OCI-M2 (cell line): ENCODE measurements around the gene RHBDL3.

Source experiments
- DNase-seq: peaks from one replicate; lab custom pipeline; 2025; ENCODE audit not compliant: unreplicated experiment; lab: John Stamatoyannopoulos, UW

The RHBDL3 gene

GRCh38 chr17:32266389-32267301, 1.0 kb downstream of the RHBDL3 start:
- DNase-seq, result no peak

DNA sequence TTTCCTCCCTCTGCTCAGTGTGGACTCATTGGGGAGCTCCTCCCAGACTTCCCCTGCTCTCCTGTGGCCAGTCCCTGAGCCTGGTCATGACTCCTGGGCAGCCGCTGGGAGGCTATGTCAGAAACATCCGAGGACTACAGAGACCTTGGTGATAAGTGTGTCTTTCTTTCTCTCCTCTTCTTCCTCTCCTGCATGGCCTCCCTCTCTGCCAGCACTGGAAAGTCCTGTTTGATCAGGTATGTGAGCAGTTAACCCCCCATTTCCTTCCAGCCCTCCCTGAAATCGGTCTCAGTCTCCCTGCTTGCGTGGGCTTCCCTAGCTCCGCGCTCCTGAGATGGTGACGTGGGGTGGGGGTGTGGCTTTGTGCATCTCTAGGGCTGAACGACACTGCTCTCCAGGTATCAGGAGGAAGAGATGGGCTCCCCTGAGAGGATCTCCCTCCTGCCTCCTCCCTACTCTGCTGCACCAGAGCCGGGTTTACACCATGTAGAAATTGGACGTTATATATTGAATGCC, 2.1 kb downstream of the RHBDL3 start:
- DNase-seq, result no peak

DNA sequence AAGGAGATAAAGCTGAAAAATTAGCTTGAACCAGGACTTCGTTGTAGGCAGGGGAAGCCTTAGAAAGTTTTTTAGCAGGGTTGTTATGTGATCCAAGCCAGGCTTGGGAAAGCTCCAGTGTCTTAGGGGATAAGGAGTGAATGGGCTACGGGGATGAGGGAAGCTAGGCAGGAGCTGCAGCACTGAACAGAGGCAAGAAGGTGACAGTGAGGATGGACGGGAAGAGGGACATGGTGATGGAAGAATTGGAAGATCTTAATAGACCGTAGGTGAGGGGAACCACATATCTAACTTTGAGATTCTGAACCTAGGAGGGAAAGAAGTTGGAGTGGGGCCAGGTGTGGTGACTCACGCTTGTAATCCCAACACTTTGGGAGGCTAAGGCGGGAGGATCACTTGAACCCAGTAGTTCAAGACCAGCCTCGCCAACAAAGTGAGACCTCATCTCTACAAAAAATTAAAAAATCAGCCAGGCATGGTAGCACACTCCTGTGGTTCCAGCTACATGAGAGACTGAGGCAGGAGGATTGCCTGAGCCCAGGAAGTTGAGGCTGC, 3.2 kb downstream of the RHBDL3 start:
- no peak for DNase-seq

DNA sequence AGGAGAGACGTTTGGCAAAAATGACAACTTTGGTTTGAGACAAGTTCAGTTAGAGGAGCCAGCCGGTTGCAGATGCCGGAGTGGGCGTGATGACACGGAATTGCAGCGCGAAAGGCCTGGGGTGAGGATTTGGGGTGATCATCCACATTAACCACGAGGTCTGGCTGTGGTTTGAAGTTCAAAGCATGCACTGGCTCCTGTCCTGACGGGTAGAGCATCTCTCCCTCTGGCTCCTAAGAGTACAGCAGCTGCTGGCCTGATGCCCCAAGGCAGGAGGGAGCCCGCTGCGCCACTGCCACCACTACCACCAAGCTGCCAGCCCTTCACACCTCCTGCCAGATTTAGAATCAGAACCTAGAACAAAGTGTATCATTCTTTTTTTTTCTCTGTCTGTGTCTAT, 3.7 kb downstream of the RHBDL3 start:
- DNase-seq, result no peak

GRCh38 chr17:32271844-32272243, 6.2 kb downstream of the RHBDL3 start:
- no peak for DNase-seq

GRCh38 chr17:32274101-32274500, 8.5 kb downstream of the RHBDL3 start:
- DNase-seq, result no peak

GRCh38 chr17:32274643-32275042, 9.0 kb downstream of the RHBDL3 start:
- DNase-seq, result no peak

DNA sequence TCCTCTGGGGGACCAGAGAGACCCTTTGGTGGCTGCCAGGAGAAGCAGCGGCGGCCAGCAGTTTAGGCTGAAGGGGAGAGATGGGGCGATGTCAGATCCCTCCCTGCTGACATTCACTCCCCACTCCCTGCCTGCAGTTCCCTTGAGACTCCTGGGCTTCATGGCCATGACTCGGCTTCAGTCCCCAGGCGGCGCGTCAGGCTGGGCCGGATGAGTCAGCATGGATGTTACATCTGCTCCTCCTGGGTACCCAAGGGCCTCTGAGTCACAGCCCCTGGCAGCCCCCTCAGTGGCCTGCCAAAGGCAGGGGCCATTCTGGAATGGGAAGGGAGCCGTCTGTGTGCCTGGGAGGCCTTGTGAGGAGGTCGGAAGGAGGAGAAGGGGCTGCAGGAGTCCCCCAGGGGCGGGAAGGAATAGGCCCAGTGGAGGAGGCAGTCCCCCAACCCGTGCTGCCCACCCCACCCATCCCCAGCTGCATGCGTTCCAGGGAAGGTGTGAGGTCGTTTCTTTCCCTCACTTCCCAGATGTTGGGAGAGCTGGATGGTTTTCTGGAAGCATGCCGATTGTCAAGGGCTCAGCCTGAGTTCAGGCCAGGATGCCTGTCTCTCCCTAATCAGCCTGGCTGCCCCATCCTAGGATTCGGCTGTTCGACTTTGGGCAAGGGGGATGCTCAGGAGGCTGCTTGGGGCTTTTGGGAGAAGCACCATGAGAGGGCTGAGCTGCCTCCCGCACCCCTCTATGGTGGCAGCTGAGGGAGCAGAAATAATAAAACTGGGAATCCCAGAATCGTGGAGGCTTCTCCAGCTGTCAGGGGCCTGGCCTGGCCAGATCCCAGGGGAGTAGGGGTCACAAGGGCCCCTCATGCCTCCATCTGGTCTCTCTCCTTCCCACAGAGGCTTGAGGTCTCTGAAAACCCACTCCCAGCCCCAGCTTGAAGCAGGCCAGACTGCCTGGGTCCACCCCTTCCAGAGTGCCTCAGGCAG, 9.7 kb downstream of the RHBDL3 start:
- DNase-seq, result no peak

- DNase-seq, result no peak
Measured at GRCh38 chr17:32276171-32276601, 10.6 kb downstream of the RHBDL3 start.

GRCh38 chr17:32277284-32277683, 11.7 kb downstream of the RHBDL3 start:
- no peak for DNase-seq

GRCh38 chr17:32278815-32279214, 13.2 kb downstream of the RHBDL3 start:
- no peak for DNase-seq

DNA sequence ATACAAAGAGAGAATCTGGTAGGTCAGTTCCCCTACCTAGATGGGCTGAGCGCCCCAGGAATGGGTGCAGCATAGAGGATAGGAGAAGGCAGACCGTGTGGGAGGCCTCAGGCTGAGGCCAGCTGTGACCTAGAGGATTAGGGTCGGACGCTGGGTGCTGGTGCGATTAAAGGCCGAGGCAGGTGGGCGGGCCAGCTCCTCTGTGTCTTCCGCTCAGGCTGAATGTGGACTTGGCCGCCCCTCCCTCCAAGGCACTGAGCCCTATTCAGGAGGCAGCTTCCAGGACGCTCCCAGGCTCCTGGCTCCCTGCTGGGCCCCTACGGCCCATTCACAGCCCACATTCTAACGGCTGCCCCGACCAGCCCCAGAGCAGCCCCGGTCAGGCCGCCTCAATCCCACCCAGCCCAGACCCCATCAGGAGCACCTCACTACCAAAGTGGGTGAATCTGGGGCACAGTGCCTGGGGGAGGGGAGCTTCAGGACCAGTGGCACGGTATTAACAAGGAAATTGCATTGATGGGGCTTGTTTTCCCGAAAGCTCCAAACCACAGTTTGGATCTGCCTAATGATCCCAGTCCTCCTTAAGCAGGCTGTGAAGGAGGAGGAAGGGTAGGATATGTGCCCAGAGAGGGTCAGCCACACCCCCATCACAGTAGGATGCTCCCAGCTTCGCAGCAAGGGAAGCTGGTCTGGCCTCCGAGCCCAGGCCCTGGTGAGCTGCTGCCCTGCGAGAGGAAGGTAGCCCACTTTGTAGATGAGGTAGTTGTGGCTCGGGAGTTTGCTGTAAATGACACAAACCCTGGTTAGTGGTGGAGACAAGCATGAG, 14.5 kb downstream of the RHBDL3 start:
- DNase-seq, result no peak

- no peak for DNase-seq
Measured at GRCh38 chr17:32281011-32281451, 15.4 kb downstream of the RHBDL3 start.

DNA sequence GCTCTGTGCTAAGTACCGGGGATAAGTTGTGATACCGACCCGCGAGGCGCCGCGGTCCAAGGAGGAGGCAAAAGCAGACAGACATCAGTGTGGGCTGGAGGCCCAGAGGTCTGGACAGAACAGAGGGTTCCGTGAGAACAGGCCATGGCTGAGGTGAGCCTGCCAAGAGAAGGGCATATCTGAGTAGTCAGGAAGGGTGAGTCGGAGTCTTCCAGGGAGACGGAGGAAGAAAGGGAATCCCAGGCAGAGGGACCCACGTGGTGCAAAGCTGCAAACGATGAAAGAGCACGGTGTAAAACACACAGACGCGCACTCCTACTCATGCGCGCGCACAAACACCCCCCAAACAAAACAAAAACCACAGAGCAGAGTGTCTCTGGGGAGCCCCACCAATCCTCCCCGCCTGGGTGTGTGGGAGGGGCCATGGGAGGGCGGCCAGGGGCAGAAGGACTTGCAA, 18.1 kb downstream of the RHBDL3 start:
- no peak for DNase-seq

- no peak for DNase-seq
Measured at GRCh38 chr17:32285306-32285705, 19.7 kb downstream of the RHBDL3 start.

DNA sequence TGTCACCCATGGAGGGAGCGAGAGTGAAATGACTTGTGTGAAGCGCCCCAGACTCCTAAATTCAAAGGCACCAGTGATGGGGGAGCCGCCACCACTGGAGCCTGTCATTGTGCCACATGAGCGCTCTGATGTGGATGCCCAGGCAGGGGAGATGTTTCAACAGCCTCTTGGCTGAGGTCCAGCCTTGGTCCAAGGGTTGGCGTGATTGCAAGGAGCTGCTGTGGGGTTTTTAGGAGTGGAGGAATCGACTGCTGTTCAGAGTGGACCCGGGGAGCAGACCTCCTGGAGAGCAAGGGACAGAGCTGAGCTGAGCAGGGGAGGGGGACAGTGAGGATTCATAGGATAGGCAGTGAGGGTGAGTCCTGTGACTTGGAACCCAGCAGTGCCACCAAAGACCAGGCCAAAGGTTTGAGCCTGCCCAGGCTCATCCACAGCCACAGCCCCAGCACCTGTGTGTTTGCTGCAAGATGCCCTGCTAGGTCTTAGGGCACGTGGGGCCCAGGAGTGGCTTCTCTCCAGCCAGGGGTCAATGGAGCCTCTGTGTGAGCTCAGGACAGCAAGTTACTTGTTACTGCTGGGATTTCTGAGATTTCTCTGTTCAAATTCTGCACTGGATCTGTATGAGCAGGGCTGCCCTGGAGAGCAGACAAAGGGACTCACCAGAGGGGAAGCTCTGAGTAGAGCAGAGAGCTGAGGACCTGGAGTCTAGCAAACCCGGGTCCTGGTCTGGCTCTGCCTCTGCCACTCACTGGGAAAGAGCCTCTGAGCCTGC, 20.3 kb downstream of the RHBDL3 start:
- DNase-seq, result no peak

DNA sequence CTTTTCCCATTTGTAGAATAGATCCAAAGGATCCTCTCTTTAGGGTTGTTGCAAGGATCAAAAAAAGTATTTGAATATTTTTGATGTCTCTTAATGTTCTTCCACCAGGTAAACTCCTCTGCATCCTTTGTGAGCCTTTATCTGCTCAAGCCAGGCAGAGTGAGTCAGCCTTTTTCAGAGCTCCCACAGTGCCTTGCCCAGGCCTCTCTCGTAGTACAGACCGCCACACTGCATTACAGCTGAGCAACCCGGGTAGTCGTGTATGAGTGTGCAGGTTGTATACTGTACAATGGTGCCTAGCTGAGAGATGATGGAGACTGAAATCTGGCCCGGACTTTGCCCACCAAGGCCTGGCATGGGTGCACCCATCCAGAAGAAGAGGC, 20.9 kb downstream of the RHBDL3 start:
- no peak for DNase-seq

- DNase-seq, result no peak
Measured at GRCh38 chr17:32287804-32288511, 22.3 kb downstream of the RHBDL3 start.

DNA sequence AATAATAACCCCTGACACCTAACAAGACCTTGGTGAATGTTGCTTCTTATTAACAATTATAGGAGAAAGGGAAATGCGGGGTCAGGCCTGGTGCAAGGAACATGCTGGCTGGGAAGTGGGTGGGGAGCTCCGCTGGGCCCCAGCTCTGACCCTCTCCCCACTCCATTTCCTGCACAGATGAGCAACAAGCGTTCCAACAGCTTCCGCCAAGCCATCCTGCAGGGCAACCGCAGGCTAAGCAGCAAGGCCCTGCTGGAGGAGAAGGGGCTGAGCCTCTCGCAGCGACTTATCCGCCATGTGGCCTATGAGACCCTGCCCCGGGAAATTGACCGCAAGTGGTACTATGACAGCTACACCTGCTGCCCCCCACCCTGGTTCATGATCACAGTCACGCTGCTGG, 23.0 kb downstream of the RHBDL3 start:
- DNase-seq, result no peak
